ENCODE measurements around the gene TIFAB.
A peak's percentile ranks its signal among the peaks of the same experiment; 100 is the strongest.

TIFAB gene

GRCh38 chr5:135447298-135447929, 4.7 kb downstream of the TIFAB start, which contains the start of gene DCANP1:
DCANP1 (minus strand) TSS chr5:135447348; CDS start chr5:135447108, 240 bp downstream.
- peak within 1 kb of the TSS; percentile 85 for H3K27ac Mint-ChIP-seq
- no peaks in the 10 kb centered on the region for H3K27me3 Mint-ChIP-seq
- H3K4me1 Mint-ChIP-seq (ENCODE audit: low read depth) = peaks cover 97% of the 10 kb centered on the region
- H3K4me3 Mint-ChIP-seq = no peak within 1 kb of the TSS
- intact Hi-C loops (cut with micrococcal nuclease) = no loop called here
- H3K9me3 Mint-ChIP-seq = no peaks in the 10 kb centered on the region
- peaks cover 65% of the 10 kb centered on the region for H3K36me3 Mint-ChIP-seq (ENCODE audit: low read depth)

- intact Hi-C loops (cut with micrococcal nuclease) = no loop called here
- H3K9me3 Mint-ChIP-seq = no peaks in the 10 kb centered on the region
- no peaks in the 10 kb centered on the region for H3K27me3 Mint-ChIP-seq
- H3K4me3 Mint-ChIP-seq = no peak overlapping the region
- H3K4me1 Mint-ChIP-seq (ENCODE audit: low read depth) = peaks cover 97% of the 10 kb centered on the region
- peak overlapping the region; percentile 85 for H3K27ac Mint-ChIP-seq
- H3K36me3 Mint-ChIP-seq (ENCODE audit: low read depth) = peaks cover 65% of the 10 kb centered on the region
Observed at GRCh38 chr5:135446615-135447014, 5.5 kb downstream of the TIFAB start.

GRCh38 chr5:135446206-135446605, 5.9 kb downstream of the TIFAB start:
- Mint-ChIP-seq H3K9me3 (no peaks in the 10 kb centered on the region), H3K4me3 (no peak overlapping the region), H3K36me3 (ENCODE audit: low read depth) (peaks cover 65% of the 10 kb centered on the region), H3K27ac (peak overlapping the region; percentile 85), H3K27me3 (no peaks in the 10 kb centered on the region), H3K4me1 (ENCODE audit: low read depth) (peaks cover 97% of the 10 kb centered on the region)
- intact Hi-C loops (cut with micrococcal nuclease) = no loop called here

- H3K9me3 Mint-ChIP-seq = no peaks in the 10 kb centered on the region
- H3K36me3 Mint-ChIP-seq (ENCODE audit: low read depth) = peaks cover 57% of the 10 kb centered on the region
- intact Hi-C loops (cut with micrococcal nuclease) = no loop called here
- no peaks in the 10 kb centered on the region for H3K27me3 Mint-ChIP-seq
- peaks cover 97% of the 10 kb centered on the region for H3K4me1 Mint-ChIP-seq (ENCODE audit: low read depth)
- peak overlapping the region; percentile 85 for H3K27ac Mint-ChIP-seq
- peak overlapping the region; percentile 13 for H3K4me3 Mint-ChIP-seq
Observed at GRCh38 chr5:135445306-135445985, 6.7 kb downstream of the TIFAB start.

- Mint-ChIP-seq H3K27me3 (no peaks in the 10 kb centered on the region), H3K36me3 (ENCODE audit: low read depth) (peaks cover 52% of the 10 kb centered on the region), H3K27ac (peak overlapping the region; percentile 85), H3K4me1 (ENCODE audit: low read depth) (peaks cover 95% of the 10 kb centered on the region), H3K4me3 (peak overlapping the region; percentile 34), H3K9me3 (no peaks in the 10 kb centered on the region)
- intact Hi-C loops (cut with micrococcal nuclease) = no loop called here
Observed at GRCh38 chr5:135444881-135445280, 7.3 kb downstream of the TIFAB start.

GRCh38 chr5:135444360-135444759, 7.8 kb downstream of the TIFAB start:
- intact Hi-C loops (cut with micrococcal nuclease) = no loop called here
- H3K27me3 Mint-ChIP-seq = no peaks in the 10 kb centered on the region

GRCh38 chr5:135443161-135443960, 8.8 kb downstream of the TIFAB start:
- Mint-ChIP-seq H3K27ac (peak overlapping the region; percentile 85), H3K9me3 (no peaks in the 10 kb centered on the region), H3K4me1 (ENCODE audit: low read depth) (peaks cover 95% of the 10 kb centered on the region), H3K27me3 (no peaks in the 10 kb centered on the region), H3K4me3 (no peak overlapping the region), H3K36me3 (ENCODE audit: low read depth) (peaks cover 36% of the 10 kb centered on the region)
- intact Hi-C loops (cut with micrococcal nuclease) = no loop called here

More at GRCh38 chr5:135444360-135444759, 7.8 kb downstream of the TIFAB start:
- Mint-ChIP-seq H3K9me3 (no peaks in the 10 kb centered on the region), H3K4me1 (ENCODE audit: low read depth) (peaks cover 95% of the 10 kb centered on the region), H3K27ac (peak overlapping the region; percentile 85), H3K36me3 (ENCODE audit: low read depth) (peaks cover 46% of the 10 kb centered on the region), H3K4me3 (peak overlapping the region; percentile 35)

GRCh38 chr5:135442431-135443160, 9.6 kb downstream of the TIFAB start:
- H3K4me3 Mint-ChIP-seq = no peak overlapping the region
- no peaks in the 10 kb centered on the region for H3K27me3 Mint-ChIP-seq
- intact Hi-C loops (cut with micrococcal nuclease) = no loop called here
- peaks cover 29% of the 10 kb centered on the region for H3K36me3 Mint-ChIP-seq (ENCODE audit: low read depth)
- H3K9me3 Mint-ChIP-seq = no peaks in the 10 kb centered on the region
- H3K27ac Mint-ChIP-seq = peak overlapping the region; percentile 85
- peaks cover 95% of the 10 kb centered on the region for H3K4me1 Mint-ChIP-seq (ENCODE audit: low read depth)

GRCh38 chr5:135441919-135442318, 10.2 kb downstream of the TIFAB start:
- no peaks in the 10 kb centered on the region for H3K9me3 Mint-ChIP-seq
- H3K36me3 Mint-ChIP-seq (ENCODE audit: low read depth) = peaks cover 22% of the 10 kb centered on the region
- intact Hi-C loops (cut with micrococcal nuclease) = no loop called here
- H3K27ac Mint-ChIP-seq = peak overlapping the region; percentile 85
- no peak overlapping the region for H3K4me3 Mint-ChIP-seq
- H3K27me3 Mint-ChIP-seq = no peaks in the 10 kb centered on the region
- H3K4me1 Mint-ChIP-seq (ENCODE audit: low read depth) = peaks cover 95% of the 10 kb centered on the region

- peaks cover 95% of the 10 kb centered on the region for H3K4me1 Mint-ChIP-seq (ENCODE audit: low read depth)
- H3K36me3 Mint-ChIP-seq (ENCODE audit: low read depth) = peaks cover 17% of the 10 kb centered on the region
- H3K4me3 Mint-ChIP-seq = no peak overlapping the region
- intact Hi-C loops (cut with micrococcal nuclease) = no loop called here
- peak overlapping the region; percentile 85 for H3K27ac Mint-ChIP-seq
- H3K9me3 Mint-ChIP-seq = no peaks in the 10 kb centered on the region
- no peaks in the 10 kb centered on the region for H3K27me3 Mint-ChIP-seq
Observed at GRCh38 chr5:135441350-135441831, 10.8 kb downstream of the TIFAB start.

- Mint-ChIP-seq H3K4me3 (no peak overlapping the region), H3K9me3 (no peaks in the 10 kb centered on the region), H3K27me3 (no peaks in the 10 kb centered on the region), H3K4me1 (ENCODE audit: low read depth) (peaks cover 95% of the 10 kb centered on the region), H3K36me3 (ENCODE audit: low read depth) (peaks cover 12% of the 10 kb centered on the region), H3K27ac (peak overlapping the region; percentile 85)
- intact Hi-C loops (cut with micrococcal nuclease) = no loop called here
Observed at GRCh38 chr5:135440916-135441315, 11.2 kb downstream of the TIFAB start.

- peaks cover 6% of the 10 kb centered on the region for H3K36me3 Mint-ChIP-seq (ENCODE audit: low read depth)
- peak overlapping the region; percentile 91 for H3K27ac Mint-ChIP-seq
- no peaks in the 10 kb centered on the region for H3K9me3 Mint-ChIP-seq
- peaks cover 94% of the 10 kb centered on the region for H3K4me1 Mint-ChIP-seq (ENCODE audit: low read depth)
- H3K4me3 Mint-ChIP-seq = no peak overlapping the region
- intact Hi-C loops (cut with micrococcal nuclease) = loop anchor here (5.0 kb wide), 1 partner anchor 42 kb away; the partner anchor contains the start of gene MACROH2A1
- no peaks in the 10 kb centered on the region for H3K27me3 Mint-ChIP-seq
Observed at GRCh38 chr5:135439231-135440205, 12.6 kb downstream of the TIFAB start.

Measured in dendritic cell treated with granulocyte-macrophage colony-stimulating factor and Interleukin-4, amounts not matched to agents 40 ng/mL and 50 ng/mL, for 4 days (primary cell).